T follicular helper cell (primary cell): ENCODE results near the gene MAML2.

ENCODE experiments used
- DNase-seq: peaks from one replicate; pipeline ENCODE4 v3.0.0-alpha.2; 2020; ENCODE audit warnings: low read depth

Gene MAML2

DNA sequence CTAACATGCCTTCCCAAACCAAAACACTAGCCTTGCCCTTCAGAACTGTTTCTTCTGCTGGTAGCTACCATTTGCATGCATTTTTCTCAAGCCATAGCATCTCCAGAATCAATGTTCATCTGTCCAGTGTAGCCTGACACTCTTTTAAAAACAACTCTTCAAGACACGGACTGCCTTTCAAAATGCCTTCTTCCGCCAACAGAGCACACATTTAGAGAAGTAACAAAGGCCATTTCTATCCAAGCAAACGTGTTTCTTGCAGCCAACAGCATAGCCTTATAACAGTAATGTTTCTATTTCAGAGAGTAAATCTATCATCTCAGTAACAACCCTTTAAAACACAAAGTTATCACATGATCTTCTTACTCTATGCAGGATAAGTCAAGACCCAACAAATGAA, 275.8 kb downstream of the MAML2 start:
- no peak for DNase-seq

GRCh38 chr11:96065379-96065778, 277.6 kb downstream of the MAML2 start:
- no peak for DNase-seq

- DNase-seq: no peak
Observed at GRCh38 chr11:96063886-96064285, 279.1 kb downstream of the MAML2 start.

- no peak for DNase-seq
Observed at GRCh38 chr11:96063053-96063452, 279.9 kb downstream of the MAML2 start.

- no peak for DNase-seq
Observed at GRCh38 chr11:96062134-96062533, 280.9 kb downstream of the MAML2 start.

GRCh38 chr11:96061730-96062129, 281.3 kb downstream of the MAML2 start:
- no peak for DNase-seq

DNA sequence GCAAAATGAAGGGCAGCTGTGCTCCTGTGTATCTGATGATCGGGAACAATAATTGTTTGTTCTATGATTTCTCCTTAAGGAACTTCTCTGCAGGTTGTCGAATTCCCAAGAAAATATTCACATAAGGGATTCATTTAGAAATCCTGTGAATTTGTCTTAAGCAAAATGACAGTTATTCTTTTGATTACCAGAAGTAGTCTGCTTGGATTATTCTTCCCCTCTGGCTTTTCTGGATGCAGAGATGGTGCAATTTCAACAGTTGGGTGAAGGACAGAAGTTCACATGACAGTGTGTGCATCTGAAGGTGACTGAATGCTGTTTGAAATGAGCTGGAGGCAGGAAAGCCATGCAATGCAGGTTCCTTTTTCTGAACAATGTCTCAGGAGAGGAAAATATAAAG, 281.9 kb downstream of the MAML2 start:
- no peak for DNase-seq

DNA sequence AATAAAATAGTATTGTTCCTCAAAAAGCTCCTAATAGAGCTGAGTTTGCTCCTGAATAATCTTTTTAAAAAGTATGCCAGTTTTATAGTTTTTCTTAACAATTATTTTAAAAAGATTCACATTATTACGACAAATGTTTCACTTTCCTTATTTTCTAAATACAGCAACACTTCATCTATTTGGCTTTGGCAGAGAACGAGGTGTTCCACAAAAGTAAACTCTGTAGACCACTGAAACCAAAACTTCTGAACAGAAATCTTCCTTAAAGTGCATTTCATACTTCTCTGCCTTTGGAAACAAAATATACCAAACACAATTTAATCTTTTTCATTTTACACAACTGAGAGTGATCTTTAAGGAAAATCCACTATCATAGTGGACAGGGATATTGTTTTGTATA, 285.5 kb downstream of the MAML2 start:
- no peak for DNase-seq

- no peak for DNase-seq
Observed at GRCh38 chr11:96056576-96056975, 286.4 kb downstream of the MAML2 start.

DNA sequence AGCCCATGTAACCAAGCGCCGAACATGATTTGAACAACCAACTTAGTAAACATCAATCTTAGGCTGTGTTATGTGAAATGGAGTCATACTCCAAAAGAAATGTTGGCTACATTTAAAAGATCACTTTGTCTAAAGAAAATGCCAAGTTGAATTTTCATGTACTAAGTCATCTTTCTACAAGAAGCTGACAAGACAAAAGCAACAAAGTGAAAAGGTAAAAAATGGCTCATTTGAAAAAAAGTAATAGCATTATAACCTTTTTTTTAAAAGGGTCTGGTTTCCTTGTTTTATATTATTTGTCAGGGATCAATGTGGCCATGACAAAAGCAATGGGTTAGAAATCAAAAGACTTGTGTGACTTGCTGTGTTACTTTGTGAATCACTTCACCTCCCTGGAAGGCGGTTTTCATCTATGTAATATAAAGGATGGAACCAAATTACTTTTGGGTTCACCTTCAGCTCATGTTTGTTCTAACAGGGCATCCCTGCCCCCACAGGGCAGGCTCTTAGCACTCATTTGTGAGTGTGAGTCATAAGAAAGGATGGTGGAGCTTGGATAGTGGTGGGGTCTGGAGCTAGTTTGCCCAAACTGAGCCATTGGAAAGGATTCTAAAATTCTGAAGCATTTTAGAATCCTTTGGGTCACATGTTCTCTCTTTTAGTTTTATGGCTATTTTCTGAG, 287.1 kb downstream of the MAML2 start:
- DNase-seq: no peak

DNA sequence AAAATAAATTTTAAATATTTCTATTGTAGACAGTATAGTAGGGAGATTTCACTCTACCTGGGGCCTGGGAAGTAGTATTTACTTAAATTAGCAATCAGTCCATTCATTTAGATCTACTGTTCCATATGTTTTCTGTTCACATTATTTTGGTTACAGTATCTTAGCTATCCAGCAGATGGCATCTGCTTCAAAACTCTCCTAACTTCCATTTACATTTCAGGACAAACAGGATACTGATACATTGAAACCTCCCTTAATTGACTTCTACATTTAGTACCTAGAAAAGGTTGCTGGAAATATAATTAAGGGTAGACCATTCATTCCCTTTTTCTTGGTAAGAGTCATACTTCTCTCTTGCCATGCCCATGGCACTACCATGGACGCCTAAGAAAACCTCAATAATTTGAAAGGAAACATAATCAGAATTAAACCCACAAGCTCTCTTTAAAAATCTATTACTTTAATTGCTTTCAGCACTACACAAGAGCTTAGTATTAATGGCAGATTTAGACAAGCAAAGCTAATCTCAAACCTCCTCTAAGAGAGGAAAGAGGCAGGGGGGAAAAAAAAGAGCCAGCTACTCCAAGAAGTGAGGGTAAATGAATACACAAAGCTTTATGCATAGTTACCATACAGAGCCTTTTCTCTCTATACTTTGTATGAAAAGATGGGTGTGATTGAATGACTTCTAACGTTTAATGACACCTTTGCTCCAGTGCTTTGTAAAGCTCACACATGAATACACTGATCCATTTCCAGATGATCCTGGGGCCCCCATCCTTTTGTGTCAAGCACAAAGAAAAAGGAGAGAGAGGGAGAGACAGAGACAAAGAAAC, 287.9 kb downstream of the MAML2 start:
- no peak for DNase-seq

DNA sequence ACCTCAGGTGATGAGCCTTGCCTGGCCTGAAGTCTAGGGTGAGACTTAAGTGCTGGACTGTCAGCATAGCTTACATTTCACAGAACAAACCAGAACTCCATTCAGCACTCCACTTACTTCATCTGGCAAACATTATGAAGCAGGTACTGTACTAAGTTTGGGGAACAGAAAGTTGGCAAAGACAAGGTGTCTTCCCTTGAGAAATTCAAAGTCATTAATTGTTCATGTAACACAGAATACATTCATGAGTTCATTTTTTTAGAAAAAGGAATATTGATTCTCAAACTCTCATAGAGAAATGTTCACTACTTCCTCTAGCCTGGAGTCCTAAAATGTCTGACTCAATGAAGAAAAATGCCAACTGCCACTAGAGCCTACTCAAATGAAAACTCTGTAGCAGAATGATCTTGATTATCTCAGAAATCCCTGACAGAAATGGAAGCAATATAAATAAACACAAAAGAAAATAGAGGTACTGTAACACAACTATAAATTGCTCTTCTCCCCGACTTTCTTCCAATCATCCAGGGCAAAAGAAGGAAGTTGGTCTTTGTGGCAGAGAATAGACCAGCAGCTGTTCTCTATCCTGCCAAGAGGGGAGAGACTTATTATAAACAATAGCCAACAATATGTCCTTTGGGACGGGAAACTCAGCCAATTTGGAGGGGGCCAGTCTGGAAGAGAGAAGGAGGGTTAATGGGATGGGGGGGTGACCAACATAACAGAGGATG, 289.9 kb downstream of the MAML2 start:
- no peak for DNase-seq

GRCh38 chr11:96051820-96052219, 291.2 kb downstream of the MAML2 start:
- no peak for DNase-seq

GRCh38 chr11:96050435-96051182, 292.4 kb downstream of the MAML2 start:
- DNase-seq: no peak

DNA sequence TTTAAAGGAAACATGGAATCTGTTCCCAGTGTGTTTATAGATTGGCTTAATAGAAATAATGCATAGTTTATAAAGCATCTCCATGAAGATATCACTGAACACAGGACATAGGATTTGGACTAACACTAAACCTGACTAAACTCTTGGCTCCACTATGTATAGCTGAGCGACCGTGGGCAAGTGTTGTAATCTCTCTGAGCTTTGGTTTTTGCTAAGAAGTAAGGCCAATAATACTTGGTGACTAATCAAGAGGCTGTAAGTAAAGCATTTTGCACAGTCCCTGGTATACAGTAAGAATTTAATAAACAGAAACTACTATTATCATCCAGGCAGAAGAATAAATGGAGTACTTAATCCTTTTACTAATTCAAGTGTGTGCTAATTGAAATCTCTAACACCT, 293.6 kb downstream of the MAML2 start:
- DNase-seq: no peak

- no peak for DNase-seq
Observed at GRCh38 chr11:96045622-96046456, 297.2 kb downstream of the MAML2 start.

DNA sequence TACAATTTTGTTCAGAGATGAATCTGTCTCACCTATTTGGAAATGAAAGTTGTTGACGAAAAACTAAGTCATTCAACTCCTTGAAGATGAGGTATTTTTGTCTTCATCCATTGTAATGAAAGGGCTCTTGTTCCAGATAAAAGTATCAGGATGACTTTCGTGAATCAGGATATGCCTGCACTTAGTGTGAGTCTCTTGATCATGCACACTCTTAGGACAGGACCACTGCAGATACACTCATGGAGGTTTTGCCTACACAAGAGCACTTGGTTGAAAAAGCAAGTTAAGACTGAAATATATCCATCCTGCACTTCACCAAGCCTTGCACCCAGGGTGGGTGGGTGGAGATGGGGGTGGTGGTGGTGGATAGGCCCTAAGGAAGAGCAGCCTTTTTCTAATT, 298.2 kb downstream of the MAML2 start:
- DNase-seq: no peak

GRCh38 chr11:96044311-96044710, 298.7 kb downstream of the MAML2 start:
- DNase-seq: no peak

DNA sequence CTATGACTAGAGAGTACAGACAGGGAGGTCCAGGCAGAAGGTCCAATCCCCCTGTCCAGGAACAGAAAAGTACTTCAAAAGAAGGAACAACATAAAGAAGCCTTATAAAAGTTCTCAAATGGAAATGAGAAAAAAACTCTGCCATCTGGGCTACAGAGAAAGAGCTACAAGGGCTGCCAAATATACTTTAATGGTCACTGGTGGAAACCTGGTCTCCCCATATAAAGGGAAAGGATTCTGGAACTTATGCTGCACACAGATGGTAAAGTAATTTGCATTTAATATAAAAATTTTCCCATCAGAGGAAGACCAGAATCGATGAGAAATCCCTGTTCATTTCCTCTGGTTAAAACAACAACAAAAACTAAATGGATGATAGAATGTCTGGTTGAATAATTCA, 299.7 kb downstream of the MAML2 start:
- DNase-seq: no peak

GRCh38 chr11:96038046-96038445, 304.9 kb downstream of the MAML2 start:
- DNase-seq: no peak

DNA sequence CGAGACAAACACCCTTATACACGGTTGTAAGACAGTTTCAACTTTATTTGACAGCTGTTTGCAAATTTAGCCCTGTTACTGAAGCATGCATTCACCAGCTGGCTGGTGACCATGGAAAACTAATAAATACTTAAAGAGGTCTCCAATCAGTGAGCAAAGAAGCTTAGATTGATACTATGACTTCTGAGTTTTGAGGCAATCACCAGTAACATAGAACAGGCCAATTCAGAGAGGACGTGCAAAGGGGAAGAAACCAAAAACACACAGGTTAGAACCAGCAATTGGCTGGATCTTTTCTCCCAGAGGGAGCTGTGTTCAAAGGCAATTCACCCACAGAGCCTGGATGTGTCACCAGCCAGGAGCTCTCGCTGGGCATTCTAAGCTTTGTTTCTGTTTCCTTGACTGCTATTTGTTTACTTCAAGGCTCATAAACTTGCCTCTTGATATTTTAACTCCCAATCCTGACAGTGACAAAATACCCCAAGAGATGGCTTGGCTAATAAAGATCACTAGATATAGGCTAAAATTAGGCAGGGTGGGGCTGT, 305.5 kb downstream of the MAML2 start:
- no peak for DNase-seq
